Fibroblast of the conjunctiva (primary cell): ENCODE data around the gene PHACTR3.

Experiments used
- DNase-seq: peaks from one replicate; pipeline ENCODE4 v3.0.0-alpha.2; 2010; ENCODE audit warnings: low read depth

The PHACTR3 gene

DNA sequence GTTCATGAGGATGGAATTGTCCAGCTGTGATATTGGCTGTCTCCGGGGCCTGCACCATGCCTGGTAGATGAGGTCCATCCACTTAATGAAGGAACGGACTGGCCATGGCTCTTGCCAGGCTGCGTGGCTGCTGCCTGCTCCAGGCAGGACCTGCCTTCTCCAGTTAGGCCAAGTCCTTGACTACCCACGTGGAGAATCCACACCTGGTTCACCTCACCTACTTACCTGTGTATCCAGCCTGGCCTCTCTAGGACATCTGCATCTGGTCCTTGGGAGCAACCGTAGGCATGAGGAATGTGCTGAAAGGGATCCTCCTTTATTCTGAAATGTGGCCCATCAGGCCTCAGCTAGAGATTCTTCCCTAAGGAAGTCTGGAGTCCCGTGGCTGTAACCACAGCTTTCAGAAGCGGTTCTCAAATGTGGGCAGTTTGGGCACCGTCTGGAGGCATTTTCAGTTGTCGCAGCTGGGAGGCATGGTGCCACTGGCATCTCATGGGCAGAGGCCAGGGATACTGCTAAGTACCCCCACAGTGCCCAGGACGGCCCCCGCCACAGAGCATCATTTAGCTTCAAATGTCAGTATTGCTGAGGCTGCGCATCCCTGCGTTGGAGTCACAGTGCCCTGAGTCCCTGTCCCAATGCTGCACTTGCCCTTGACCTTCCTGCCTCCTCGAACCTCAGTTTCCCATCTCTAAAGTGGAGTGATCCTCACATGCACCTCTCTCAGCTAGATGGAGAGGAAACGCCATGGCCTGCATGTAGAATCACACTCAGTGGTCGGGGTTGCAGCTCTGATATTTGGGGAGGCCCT lies 67.5 kb downstream of the PHACTR3 start:
- DNase-seq, result no peak

DNA sequence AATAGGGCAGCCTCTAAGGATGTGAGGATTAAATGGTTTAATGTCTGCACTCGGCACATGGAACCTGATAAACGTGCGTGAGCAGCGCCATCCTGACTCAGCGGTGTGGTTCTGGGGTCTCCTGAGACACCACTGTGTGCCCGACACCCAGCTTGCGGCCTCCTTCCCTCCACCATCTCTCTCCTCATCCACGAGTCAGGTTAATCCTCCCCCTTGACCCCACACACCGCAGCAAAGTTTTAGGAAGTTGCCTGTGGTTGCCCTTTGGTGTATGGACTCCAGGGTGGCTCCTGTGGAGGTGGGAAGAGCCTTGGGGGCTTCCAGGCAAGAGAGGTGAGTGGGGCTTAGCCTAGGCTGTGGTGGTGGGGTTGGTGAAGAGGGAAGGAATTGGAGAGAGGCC lies 68.2 kb downstream of the PHACTR3 start:
- no peak for DNase-seq

DNA sequence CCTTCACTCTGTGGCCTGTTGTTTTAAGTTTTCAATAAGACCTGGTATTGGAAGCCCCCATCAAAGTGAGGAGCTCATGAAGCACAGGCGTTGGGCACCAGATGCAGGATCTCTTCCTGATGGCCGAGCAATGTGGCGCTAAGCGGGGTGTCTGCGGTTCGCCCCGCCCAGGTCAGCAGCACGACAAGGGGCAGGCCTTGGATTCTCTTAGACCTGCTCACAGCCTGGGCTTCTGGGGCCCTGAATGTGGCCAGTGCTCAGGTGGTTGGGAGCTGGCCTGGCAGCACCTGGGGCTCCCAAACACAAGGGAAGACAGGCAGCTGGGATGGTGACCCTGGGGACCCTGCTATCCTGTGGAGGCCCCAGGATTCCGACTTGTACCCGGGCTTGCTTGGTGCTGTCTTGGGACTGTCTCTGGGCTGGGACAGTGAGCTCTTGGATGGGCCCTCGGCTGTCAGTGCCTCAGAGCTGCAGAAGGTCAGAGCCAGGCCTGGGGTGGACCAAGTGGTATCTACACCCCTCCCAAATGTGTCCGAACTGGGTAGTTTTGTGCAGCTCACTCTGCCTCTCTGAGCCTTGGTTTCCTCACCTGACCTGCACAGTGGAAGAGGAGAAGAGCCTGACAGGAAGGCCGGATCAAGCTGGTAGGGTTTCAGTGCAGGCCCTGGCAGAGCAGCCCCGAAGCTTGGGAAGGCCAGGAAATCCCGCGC lies 69.1 kb downstream of the PHACTR3 start:
- DNase-seq, result no peak

DNA sequence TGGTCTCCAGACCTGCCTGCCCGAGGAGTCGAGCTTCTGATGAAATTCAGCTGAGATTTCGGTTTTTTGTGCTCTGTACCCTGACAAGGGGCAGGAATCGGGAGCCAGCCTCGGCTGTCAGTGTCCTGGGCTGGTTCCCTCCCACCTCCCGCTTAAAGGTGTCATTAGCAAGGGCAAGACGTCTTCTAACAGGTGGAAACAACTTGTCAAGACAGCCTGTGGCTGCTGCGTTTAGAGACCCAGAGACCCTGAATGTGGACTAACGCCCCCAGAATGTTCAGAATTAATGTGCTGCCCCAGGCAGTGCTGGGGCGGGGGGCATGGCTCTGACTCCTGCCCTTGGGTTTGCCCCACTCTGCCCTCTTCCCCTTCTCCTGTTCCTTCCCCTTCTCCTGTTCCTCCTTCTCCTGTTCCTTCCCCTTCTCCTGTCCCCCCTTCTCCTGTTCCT lies 69.7 kb downstream of the PHACTR3 start:
- no peak for DNase-seq

DNA sequence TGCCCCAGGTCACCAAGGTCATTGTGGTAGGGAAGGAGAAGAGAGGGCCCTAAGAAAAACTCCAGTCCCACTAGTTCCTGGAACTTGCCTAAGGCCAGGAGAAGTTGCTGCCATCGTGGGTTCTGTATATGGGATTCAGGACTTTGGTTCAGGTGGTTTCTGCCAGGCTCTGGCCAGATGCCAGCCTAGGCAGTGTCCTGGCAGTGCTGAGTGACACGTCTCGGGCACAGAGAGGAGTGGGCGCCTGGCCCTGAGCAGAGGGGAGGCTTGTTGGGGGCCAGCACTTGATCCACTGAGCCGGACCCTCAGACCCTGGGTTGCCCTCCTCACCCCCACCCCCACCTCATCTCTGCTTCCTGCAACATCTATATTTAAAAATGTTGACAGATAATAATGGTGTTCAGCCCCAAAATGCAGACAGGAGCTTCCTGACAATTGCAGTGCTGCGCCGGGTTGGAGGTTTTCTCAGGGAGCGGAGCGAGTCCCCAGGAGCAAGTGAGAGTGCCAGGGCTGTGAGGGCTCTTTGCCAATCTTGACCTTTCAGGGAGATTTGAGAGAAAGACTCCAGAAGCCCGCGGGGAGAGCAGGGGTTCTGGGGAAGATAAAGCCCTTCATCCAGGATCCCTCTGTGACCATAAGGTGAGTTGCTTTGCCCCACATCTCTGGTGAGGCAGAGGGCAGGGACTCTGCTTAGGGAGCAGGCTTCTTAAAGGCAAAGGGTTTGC lies 71.9 kb downstream of the PHACTR3 start:
- DNase-seq, result no peak

DNA sequence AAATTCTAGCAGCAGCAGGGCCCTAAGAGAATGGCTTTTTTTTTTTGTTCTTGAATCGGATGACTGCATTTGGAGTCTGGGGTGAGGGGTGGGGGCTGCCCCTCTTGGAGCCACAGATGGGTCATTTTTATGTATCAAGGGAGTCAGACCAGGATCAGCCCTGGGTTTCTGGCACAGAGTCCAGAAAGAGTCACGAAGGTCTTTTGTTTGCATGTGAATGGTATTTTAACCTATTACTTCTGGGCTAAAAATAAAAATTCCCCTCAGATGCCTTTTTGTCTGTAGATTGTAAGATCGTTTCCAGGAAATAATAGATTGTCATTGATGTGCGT lies 72.5 kb downstream of the PHACTR3 start:
- no peak for DNase-seq

DNA sequence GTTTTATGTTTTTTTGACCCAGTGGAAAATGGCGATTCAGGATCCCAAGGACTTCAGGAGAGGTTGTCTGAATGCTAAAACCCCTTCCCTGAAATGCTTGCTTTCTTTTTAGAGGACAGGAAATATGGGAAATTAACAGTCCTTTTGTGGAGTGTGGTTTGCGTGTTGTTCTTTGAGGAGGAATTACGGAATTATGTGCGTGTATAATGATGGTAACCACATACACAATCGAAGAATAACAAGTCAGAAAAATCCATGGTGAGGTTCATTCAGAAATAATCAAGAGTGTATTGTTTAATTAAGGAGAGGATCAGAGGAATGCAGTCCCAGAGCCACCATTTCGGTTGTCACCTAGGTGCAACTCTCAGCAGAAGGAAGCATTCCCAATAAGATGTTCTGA lies 73.2 kb downstream of the PHACTR3 start:
- no peak for DNase-seq

DNA sequence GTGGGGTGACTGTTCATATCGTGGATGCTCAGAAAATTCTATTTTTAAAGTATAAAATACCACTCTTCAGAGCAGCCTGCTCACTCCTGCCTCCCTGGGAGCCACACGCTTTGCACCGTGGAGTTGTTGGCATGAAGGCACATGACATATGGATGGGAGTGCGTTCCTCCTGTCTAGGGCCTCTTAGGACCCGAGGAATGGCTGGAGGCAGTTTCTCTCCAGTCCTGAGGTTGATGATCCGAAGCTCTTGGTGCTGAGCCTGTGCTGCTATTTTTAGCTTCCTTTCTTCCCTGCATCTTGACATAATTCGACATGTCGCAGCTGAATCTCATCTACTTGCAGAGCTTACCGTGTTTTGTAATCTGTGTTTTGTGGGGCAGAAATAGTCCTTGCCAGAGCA lies 73.9 kb downstream of the PHACTR3 start:
- no peak for DNase-seq

DNA sequence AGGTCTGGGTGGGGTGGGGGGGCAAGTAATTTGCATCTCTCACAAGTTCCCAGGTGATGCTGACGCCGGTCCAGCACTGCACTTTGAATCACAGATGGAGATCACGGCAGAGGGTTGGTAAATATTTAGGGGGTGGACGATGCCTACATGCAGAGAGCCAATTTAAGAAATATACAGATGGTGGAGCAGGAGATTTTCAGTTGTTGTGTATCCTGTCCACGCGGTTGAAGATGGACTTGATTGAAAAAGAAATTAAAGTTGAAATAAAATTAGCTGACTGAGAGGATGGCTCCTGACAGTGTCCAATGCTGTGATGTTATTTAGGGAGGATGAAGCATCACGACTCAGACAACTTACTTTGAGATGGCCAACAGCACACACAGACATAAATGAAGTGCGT lies 74.6 kb downstream of the PHACTR3 start:
- no peak for DNase-seq

DNA sequence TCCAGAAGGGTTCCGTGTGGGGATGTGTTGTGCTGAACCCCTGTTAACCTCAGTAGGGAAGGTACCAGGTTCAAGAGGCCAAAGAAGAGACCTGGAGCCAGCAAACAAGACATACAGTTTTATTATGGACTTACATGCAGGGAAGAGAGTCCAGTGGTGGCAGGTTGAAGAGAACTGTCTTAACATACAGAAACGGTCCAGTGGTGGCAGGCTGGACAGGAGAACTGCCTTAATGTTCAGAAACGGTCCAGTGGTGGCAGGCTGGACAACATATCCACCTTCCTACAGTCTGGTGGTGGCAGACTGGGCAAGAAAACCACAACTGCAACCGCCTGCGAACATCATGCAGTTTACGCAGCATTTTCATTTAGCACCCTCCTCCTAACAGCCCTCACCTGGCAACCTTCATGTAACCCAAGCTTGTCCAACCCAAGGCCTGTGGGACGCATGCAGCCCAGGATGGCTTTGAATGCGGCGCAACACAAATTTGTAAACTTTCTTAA lies 75.9 kb downstream of the PHACTR3 start:
- no peak for DNase-seq

DNA sequence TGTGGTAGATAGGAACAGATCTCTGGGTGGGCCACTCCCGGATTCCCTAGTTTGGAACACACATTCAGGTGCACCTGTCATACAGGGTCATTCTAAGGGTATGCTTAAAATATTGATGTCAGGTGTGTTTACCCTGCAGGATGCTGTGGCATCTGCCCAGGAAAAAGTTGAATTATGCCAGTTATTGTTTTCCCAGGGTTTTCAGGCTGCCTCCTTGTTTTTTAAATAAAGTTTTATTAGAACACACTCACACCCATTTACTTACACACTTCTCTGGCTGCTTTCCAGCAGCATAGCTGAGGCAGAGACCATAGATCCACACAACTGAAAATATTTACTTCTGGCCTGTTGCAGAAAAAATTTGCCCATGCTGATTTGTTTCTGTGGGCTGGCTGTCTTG lies 76.5 kb downstream of the PHACTR3 start:
- no peak for DNase-seq

DNA sequence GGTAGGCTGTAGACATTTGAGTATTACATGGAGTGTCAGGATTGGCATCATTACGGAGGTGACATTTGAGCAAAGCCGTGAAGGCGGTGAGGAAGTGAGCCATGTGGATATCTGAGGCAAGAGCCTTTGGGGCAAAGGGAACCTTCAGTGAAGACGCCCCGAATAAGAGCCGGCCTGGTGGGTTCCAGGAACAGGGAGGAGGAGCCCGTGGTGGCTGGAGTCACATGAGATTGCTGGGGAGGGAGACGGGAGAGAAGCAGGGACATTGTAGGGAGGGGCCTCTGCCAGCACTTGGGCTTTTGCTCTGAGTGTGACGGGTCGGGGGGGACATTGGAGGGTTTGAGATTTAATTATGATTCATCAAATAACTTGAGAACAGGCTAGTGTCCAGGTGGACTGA lies 78.3 kb downstream of the PHACTR3 start:
- DNase-seq, result no peak

DNA sequence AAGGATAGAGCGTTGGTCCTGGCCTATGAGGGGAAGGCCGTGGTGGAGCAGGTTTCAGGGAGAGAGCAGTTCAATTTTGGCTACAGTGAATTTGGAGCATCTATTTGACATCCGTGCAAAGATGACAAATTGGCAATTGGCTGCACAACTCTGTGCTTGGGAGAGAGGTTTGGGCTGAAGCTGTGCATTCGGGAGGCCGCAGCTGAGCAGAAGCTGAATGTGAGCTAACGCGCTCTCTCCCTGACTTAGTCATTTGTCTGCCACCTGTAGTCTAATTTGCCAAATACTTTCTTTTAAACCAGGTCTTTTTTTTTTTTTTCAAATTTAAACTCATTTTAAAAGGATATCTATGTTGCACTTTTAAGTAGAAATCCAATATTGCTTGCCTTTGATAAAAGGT lies 78.8 kb downstream of the PHACTR3 start:
- no peak for DNase-seq

DNA sequence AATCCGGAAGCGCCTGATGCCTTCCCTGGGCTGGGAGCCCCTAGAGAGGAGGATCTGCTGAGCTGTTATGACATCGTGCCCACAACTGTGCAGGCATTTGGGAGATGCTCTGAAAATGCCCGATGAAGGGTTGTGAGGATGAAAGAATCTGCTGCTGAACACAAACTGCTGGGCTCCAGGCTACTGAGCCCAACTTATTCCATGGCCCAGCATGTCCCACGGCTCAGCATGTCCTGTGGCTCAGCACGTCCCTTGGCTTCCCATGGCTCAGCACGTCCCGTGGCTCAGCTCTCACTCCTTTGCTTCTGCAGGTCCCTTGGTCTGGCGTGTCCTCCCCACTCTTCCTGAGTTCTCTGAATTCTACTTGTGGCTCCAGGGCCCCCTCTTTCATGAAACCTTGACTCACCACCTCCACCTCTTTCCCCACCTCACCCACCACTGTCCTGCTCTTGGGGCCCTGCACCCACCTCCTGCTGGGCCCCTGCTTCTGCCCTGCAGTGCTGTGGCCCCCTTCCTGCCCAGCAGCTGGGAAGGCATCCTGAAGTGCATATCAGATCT lies 80.4 kb downstream of the PHACTR3 start:
- no peak for DNase-seq

DNA sequence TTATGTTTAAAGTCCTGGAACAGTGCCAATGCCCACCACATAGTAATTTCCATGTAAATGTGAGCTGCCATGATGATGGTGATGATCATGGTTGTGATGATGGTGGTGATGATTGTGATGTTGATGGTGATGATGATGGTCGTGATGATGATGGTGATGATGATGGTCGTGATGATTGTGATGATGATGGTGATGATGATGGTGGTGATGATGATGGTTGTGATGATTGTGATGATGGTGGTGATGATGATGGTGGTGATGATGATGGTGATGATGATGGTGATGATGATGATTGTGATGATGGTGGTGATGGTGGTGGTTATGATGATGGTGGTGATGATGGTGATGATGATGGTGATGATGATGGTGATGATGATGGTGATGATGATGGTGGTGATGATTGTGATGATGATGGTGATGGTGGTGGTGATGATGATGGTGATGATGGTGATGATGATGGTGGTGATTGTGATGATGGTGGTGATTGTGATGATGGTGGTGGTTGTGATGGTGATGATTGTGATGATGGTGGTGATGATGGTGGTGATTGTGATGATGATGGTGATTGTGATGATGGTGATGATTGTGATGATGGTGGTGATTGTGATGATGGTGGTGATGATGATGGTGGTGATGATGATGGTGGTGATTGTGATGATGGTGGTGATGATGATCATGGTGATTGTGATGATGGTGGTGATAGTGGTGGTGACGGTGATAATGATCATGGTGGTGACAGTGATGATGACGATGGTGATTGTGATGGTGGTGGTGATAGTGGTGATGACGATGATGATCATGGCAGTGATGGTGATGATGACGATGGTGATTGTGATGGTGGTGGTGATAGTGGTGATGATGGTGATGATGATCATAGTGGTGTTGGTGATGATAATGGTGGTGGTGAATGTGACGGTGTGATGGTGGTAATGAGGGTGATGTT lies 82.3 kb downstream of the PHACTR3 start:
- DNase-seq, result no peak

DNA sequence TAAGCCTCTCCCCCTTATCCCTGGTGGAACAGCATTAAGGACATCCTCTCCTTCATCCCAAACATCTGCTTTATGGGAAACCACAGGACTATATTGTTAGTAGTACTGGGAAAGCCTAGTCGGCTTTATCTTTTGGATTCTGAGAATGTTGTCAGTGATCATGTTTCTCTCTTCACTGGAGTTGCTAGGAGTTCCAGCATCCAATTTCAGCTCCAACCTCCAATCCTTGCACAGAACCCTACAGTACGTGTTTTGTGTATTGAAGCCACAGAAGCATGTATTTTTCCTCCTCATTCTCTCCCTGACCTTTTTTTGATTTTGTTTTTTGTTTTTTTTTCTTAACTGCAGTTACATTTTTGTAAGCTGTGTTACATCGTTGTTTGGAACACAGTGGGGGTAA lies 84.0 kb downstream of the PHACTR3 start:
- DNase-seq, result no peak

DNA sequence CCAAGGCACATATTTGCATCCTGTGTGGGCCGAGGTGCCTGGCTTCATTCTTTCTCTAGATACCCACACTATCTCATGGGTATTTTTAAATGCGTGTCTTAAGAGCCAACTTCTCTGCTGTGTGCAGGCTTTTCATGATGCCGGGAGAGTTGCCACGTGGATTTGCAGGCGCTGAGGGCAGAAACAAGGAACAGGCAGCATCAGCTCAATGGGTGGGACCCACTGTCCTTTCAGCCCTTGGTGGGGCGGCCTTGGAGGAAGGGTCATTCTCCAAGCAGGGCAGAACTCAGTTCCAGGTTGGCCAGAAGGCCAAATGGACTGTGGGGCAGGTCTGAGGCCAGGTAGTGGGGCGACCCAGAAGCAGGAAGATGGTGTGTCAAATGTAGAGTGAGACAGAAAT lies 84.7 kb downstream of the PHACTR3 start:
- DNase-seq, result no peak

DNA sequence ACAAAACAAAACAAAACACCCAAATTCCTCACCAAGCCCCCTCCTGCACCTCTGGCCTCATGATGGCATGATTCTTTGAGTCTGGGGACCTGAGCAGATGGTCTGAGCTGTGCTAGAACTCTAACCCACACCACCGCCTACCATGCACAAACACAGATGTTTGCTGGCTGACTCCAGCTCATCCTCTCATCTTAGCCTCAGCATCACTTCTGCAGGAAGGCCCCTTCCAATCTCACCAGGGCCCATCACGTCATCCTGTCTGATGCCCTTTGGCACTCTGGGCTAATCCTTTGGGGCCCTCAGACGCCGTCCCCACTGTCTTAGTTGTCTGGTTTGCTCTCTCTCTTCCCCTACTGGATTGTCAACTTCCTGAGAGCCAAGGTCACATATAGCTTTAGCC lies 85.8 kb downstream of the PHACTR3 start:
- no peak for DNase-seq

DNA sequence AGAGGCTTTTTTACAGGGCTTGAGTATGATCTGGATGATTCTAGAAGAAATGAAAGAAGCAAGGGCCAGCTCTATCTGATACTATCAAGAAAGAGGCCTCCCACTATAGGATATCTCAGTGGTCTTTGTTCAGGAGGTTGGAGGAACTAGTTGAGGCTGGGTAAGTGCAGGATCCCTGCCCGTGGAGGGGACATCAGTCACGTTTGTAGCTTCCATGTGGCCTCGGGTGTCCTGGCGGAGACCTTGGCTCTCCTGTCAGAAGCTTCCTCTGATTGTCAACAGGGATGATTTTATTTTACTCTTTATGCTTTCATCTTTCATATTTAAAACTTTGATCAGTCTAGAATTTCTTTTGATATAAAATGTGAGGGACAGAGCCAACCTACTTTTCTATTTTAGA lies 86.6 kb downstream of the PHACTR3 start:
- DNase-seq, result no peak

DNA sequence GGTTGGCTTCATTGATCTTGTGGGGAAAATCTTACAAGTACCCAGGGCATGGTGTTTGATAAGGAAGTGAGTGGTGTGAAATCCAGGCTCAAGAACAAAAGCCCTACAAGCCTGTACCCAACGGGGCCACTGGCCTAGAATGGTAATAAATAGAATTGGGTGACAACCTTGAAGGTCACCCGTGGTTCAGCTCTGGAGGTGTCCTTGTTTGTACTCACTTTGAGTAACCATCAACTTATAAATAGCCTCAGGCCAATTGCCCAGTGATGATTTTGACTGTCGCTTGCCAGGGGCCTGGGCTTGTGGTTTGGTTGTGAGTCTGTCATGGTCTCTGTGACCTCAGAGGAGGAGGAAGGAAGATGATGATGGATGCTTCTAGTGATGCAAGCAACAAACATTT lies 87.8 kb downstream of the PHACTR3 start:
- no peak for DNase-seq

DNA sequence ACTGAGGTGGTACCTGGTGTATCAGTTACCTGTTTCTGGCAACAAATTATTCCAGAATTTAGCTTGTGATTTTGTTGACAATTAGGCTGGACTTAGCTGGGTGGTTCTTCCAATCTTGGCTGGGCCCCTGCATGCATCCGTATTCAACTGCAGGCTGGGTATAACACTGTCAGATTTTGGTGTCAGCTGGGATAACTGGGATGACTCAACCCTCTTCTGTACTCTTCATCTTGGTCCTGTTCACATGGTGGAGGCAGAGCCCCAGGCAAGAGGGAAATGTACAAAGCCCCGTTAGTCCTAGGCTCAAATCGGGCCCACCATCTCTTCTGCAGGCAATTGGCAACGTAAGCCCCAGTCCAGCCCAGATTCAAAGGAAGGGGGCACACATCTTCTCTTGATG lies 89.2 kb downstream of the PHACTR3 start:
- DNase-seq, result no peak

DNA sequence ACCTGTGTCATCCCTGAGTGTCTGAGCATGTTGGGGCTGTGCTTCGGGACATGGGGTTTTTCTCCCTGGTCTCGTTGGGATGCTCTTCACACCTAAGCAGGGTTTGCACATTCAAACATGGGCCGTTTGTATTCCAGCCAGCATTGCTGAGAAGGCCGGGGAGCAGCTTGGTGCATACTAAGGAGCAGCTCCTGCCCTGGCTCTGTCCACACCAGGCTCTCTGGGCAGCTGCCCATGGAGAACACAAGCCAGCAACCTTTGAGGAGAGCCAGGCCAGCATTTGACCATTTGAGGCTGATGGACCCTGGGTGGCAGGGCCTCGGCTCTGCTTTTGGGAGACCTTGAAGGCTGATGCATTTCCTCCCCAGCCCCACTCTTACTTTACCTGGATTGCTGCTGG lies 92.1 kb downstream of the PHACTR3 start:
- no peak for DNase-seq
